ENCODE results near the gene NFASC. TPM values are rescaled to one million over a fixed set of nuclear protein-coding genes. Genes with fewer than 3 reads are reported as not detected.

Gene NFASC
- polyA plus RNA-seq, 3 donors, result 2.1 to 9.6 (median 2.2) TPM

GRCh38 chr1:205009670-205010069, 139.0 kb downstream of the NFASC start:
- 92 to 93% (median 93%) methylated on average over 12 of the region's 12 CpGs for WGBS, 3 donors
- no peak overlapping the region for H3K27ac ChIP-seq (ENCODE audit: low read depth, low read length)

GRCh38 chr1:205012391-205013140, 141.9 kb downstream of the NFASC start:
- WGBS, 3 donors, result 62 to 69% (median 65%) methylated on average over 13 of the region's 13 CpGs

GRCh38 chr1:205013683-205014367, 143.2 kb downstream of the NFASC start:
- WGBS, 3 donors, result 30 to 57% (median 30%) methylated on average over 6 of the region's 6 CpGs
- H3K27ac ChIP-seq (ENCODE audit: low read depth, low read length), result no peak overlapping the region

More at GRCh38 chr1:205012391-205013140, 141.9 kb downstream of the NFASC start:
- no peak overlapping the region for H3K27ac ChIP-seq (ENCODE audit: low read depth, low read length)

- no peak overlapping the region for H3K27ac ChIP-seq (ENCODE audit: low read depth, low read length)
- 51 to 70% (median 54%) methylated on average over 10 of the region's 10 CpGs for WGBS, 3 donors
These were observed 144.1 kb downstream of the NFASC start for GRCh38 chr1:205014783-205015182.

GRCh38 chr1:205015241-205015640, 144.6 kb downstream of the NFASC start:
- no peak overlapping the region for H3K27ac ChIP-seq (ENCODE audit: low read depth, low read length)
- WGBS, 3 donors, result 76 to 83% (median 83%) methylated on average over 7 to 9 of the region's 9 CpGs

GRCh38 chr1:205016075-205016474, 145.4 kb downstream of the NFASC start:
- no peak overlapping the region for H3K27ac ChIP-seq (ENCODE audit: low read depth, low read length)
- WGBS, 3 donors, result 91 to 95% (median 93%) methylated on average over 9 of the region's 9 CpGs

GRCh38 chr1:205016584-205016983, 145.9 kb downstream of the NFASC start:
- no peak overlapping the region for H3K27ac ChIP-seq (ENCODE audit: low read depth, low read length)
- 88 to 94% (median 92%) methylated on average over 13 of the region's 13 CpGs for WGBS, 3 donors

GRCh38 chr1:205017001-205017400, 146.3 kb downstream of the NFASC start:
- H3K27ac ChIP-seq (ENCODE audit: low read depth, low read length), result no peak overlapping the region
- 80 to 91% (median 87%) methylated on average over 6 of the region's 6 CpGs for WGBS, 3 donors

GRCh38 chr1:205017766-205018165, 147.1 kb downstream of the NFASC start:
- H3K27ac ChIP-seq (ENCODE audit: low read depth, low read length), result no peak overlapping the region
- 87 to 92% (median 89%) methylated on average over 7 of the region's 7 CpGs for WGBS, 3 donors

- 36 to 82% (median 70%) methylated on average over 2 of the region's 2 CpGs for WGBS, 3 donors
- no peak overlapping the region for H3K27ac ChIP-seq (ENCODE audit: low read depth, low read length)
These were observed 147.7 kb downstream of the NFASC start for GRCh38 chr1:205018381-205018780.

GRCh38 chr1:205020466-205020865, 149.8 kb downstream of the NFASC start:
- 85 to 88% (median 85%) methylated on average over 9 of the region's 9 CpGs for WGBS, 3 donors

GRCh38 chr1:205024679-205025078, 154.0 kb downstream of the NFASC start:
- WGBS, 3 donors, result 92 to 97% (median 96%) methylated on average over 2 of the region's 2 CpGs
- no peak overlapping the region for H3K27ac ChIP-seq (ENCODE audit: low read depth, low read length)

More at GRCh38 chr1:205020466-205020865, 149.8 kb downstream of the NFASC start:
- no peak overlapping the region for H3K27ac ChIP-seq (ENCODE audit: low read depth, low read length)

- H3K27ac ChIP-seq (ENCODE audit: low read depth, low read length), result no peak overlapping the region
- 90 to 94% (median 92%) methylated on average over 16 of the region's 16 CpGs for WGBS, 3 donors
These were observed 154.6 kb downstream of the NFASC start for GRCh38 chr1:205025239-205025638.

GRCh38 chr1:205026181-205026580, 155.5 kb downstream of the NFASC start:
- H3K27ac ChIP-seq (ENCODE audit: low read depth, low read length), result no peak overlapping the region
- WGBS, 3 donors, result 80 to 88% (median 82%) methylated on average over 6 of the region's 6 CpGs

- WGBS, 3 donors, result 69 to 81% (median 81%) methylated on average over 7 of the region's 7 CpGs
- H3K27ac ChIP-seq (ENCODE audit: low read depth, low read length), result no peak overlapping the region
These were observed 157.7 kb downstream of the NFASC start for GRCh38 chr1:205028390-205028789.

GRCh38 chr1:205028924-205029323, 158.3 kb downstream of the NFASC start:
- WGBS, 3 donors, result 56 to 74% (median 72%) methylated on average over 4 of the region's 4 CpGs
- H3K27ac ChIP-seq (ENCODE audit: low read depth, low read length), result no peak overlapping the region

- H3K27ac ChIP-seq (ENCODE audit: low read depth, low read length), result no peak overlapping the region
- 57 to 64% (median 64%) methylated on average over 6 of the region's 6 CpGs for WGBS, 3 donors
These were observed 159.6 kb downstream of the NFASC start for GRCh38 chr1:205030241-205030640.

- WGBS, 3 donors, result 41 to 58% (median 53%) methylated on average over 9 to 11 of the region's 11 CpGs
- no peak overlapping the region for H3K27ac ChIP-seq (ENCODE audit: low read depth, low read length)
These were observed 160.2 kb downstream of the NFASC start for GRCh38 chr1:205030896-205031295.

GRCh38 chr1:205032508-205032907, 161.8 kb downstream of the NFASC start:
- 82 to 87% (median 85%) methylated on average over 7 of the region's 7 CpGs for WGBS, 3 donors
- no peak overlapping the region for H3K27ac ChIP-seq (ENCODE audit: low read depth, low read length)

GRCh38 chr1:205037539-205037938, 166.9 kb downstream of the NFASC start:
- 67 to 87% (median 86%) methylated on average over 9 of the region's 9 CpGs for WGBS, 3 donors
- H3K27ac ChIP-seq (ENCODE audit: low read depth, low read length), result no peak overlapping the region
